GM12873 (cell line): ENCODE measurements around the gene ASTN1.

Experiments
- CTCF ChIP-seq: IDR thresholded peaks from 2 replicates; pipeline ENCODE4 v1.5.1; 2012; ENCODE audit warnings: low read depth, mild to moderate bottlenecking, moderate library complexity, low read length, control low read depth; ENCODE audit not compliant: insufficient read depth; ENCODE audit errors: missing control alignments

ASTN1 gene

GRCh38 chr1:177106196-177106595 is 58.3 kb downstream of the ASTN1 start:
- TF ChIP-seq CTCF, result no peak

GRCh38 chr1:177103005-177103852 is 61.3 kb downstream of the ASTN1 start:
- no peak for TF ChIP-seq CTCF

GRCh38 chr1:177092001-177092400 is 72.5 kb downstream of the ASTN1 start:
- no peak for TF ChIP-seq CTCF

GRCh38 chr1:177091040-177091439 is 73.5 kb downstream of the ASTN1 start:
- no peak for TF ChIP-seq CTCF

- no peak for TF ChIP-seq CTCF
Measured at GRCh38 chr1:177088966-177089365, 75.5 kb downstream of the ASTN1 start.

GRCh38 chr1:177082855-177083693 is 81.4 kb downstream of the ASTN1 start:
- TF ChIP-seq CTCF, result no peak

- no peak for TF ChIP-seq CTCF
Measured at GRCh38 chr1:177080564-177080963, 83.9 kb downstream of the ASTN1 start.
